GM12878 (cell line): ENCODE data around the gene COL19A1. TPM values are rescaled to one million over a fixed set of nuclear protein-coding genes. Genes with fewer than 3 reads are reported as not detected.

Experiments
- ATAC-seq: fragments of 200-7000 bp; cut with Tn5 transposase; 3 replicates; pipeline ENCODE4 v1.9.1; 2020; ENCODE audit warnings: mild to moderate bottlenecking, moderate library complexity
- BruUV-seq: library from RNA; stranded (reverse); fragments of 400-500 nt; replicated peaks from 2 replicates; lab custom pipeline; 2021; lab: Mats Ljungman, UMichigan
- CTCF ChIA-PET: fragments of 300-600 bp; sonication (Branson Sonifier 250); formaldehyde crosslinking; extraction: SDS; loops from one replicate; lab custom pipeline; 2021; ENCODE audit warnings: inconsistent platforms; lab: Yijun Ruan, JAX
- POLR2A ChIA-PET: fragments of 350-600 bp; formaldehyde crosslinking; extraction: SDS; loops from one replicate; lab custom pipeline; 2021; ENCODE audit warnings: inconsistent platforms; lab: Charles Lee
- RAD21 ChIA-PET: fragments of 300-600 bp; sonication (Branson Sonifier 250); formaldehyde crosslinking; loops from one replicate; lab custom pipeline; 2023; ENCODE audit warnings: antibody characterized with exemption; ENCODE audit not compliant: unreplicated experiment; lab: Charles Lee
- SMC1A ChIA-PET: fragments of 300-600 bp; sonication (Branson Sonifier 250); formaldehyde crosslinking; loops from one replicate; lab custom pipeline; 2023; ENCODE audit not compliant: unreplicated experiment, uncharacterized antibody; lab: Charles Lee
- DNase-seq: peaks from one replicate; pipeline ENCODE4 v3.0.0-alpha.2; 2011; ENCODE audit warnings: low read depth, low spot score
- FAIRE-seq: peaks from 3 replicates; lab custom pipeline; 2011; peaks lifted over from hg19 to GRCh38; lab: Jason Lieb, UNC
- H2AFZ ChIP-seq: 2 replicates; pipeline ENCODE4 v1.6.0; 2011; ENCODE audit warnings: low read depth, low read length, control low read depth; ENCODE audit not compliant: control insufficient read depth
- H3K27ac ChIP-seq: 2 replicates; pipeline ENCODE4 v1.5.1; 2011; ENCODE audit warnings: control low read depth; ENCODE audit not compliant: control insufficient read depth, insufficient read depth
- H3K27me3 ChIP-seq, 2 experiments: replicated peaks in 1 of 2; 2 replicates each; pipeline versions ENCODE4 v1.6.0 to v1.6.1; 2011; ENCODE audit warnings: low read length in 1 of 2; ENCODE audit not compliant: control insufficient read depth in 2 of 2, insufficient read depth in 2 of 2
- H3K36me3 ChIP-seq, 2 experiments: 2 replicates each; pipeline ENCODE4 v1.5.1; 2011; ENCODE audit warnings: low read length in 1 of 2; ENCODE audit not compliant: control insufficient read depth in 2 of 2, insufficient read depth in 2 of 2
- H3K4me1 ChIP-seq: 2 replicates; pipeline ENCODE4 v1.6.1; 2011; ENCODE audit warnings: mild to moderate bottlenecking, low read length, moderate library complexity, mixed read lengths; ENCODE audit not compliant: control insufficient read depth, insufficient read depth
- H3K4me2 ChIP-seq: 2 replicates; pipeline ENCODE4 v1.6.0; 2011; ENCODE audit warnings: control low read depth; ENCODE audit not compliant: control insufficient read depth, insufficient read depth
- H3K4me3 ChIP-seq: fragments of 200-600 bp; sonication (generic); 2 replicates; pipeline ENCODE4 v1.5.1; 2016
- H3K79me2 ChIP-seq: 2 replicates; pipeline ENCODE4 v1.6.0; 2011; ENCODE audit warnings: low read length; ENCODE audit not compliant: control insufficient read depth, insufficient read depth
- H3K9ac ChIP-seq: 2 replicates; pipeline ENCODE4 v1.8.0; 2011; ENCODE audit warnings: low read length, control low read depth, mixed read lengths; ENCODE audit not compliant: control insufficient read depth, insufficient read depth
- H3K9me3 ChIP-seq: replicated peaks from 3 replicates; pipeline ENCODE4 v1.5.1; 2011; ENCODE audit warnings: mild to moderate bottlenecking, low read length; ENCODE audit not compliant: control insufficient read depth, insufficient read depth
- H4K20me1 ChIP-seq: 2 replicates; pipeline ENCODE4 v1.6.0; 2011; ENCODE audit not compliant: control insufficient read depth, insufficient read depth
- CBX3 ChIP-seq: fragments of 200-600 bp; sonication (generic); IDR thresholded peaks from 2 replicates; pipeline ENCODE4 v1.6.1; 2016; ENCODE audit warnings: low read depth, borderline replicate concordance
- CEBPB ChIP-seq, 2 experiments: fragments of 150-350 bp in 1 of 2; IDR thresholded peaks; 2 replicates each; pipeline ENCODE4 v1.6.1; 2012 to 2014; ENCODE audit warnings: low read depth in 2 of 2, low read length in 2 of 2, borderline replicate concordance in 1 of 2, inconsistent platforms in 1 of 2
- JUND ChIP-seq: IDR thresholded peaks from 2 replicates; pipeline ENCODE4 v1.6.1; 2012; ENCODE audit warnings: low read depth, mild to moderate bottlenecking, low read length, improper control_type of control experiment, moderate library complexity
- MTA3 ChIP-seq: IDR thresholded peaks from 2 replicates; pipeline ENCODE4 v1.6.1; 2012; ENCODE audit warnings: low read length, inconsistent platforms, borderline replicate concordance
- NFIC ChIP-seq: IDR thresholded peaks from 2 replicates; pipeline ENCODE4 v1.6.1; 2012; ENCODE audit warnings: low read depth, mild to moderate bottlenecking, inconsistent platforms, low read length, moderate library complexity
- NR2C1 ChIP-seq: fragments of 450-650 bp; IDR thresholded peaks from 2 replicates; pipeline ENCODE4 v1.6.1; 2017; ENCODE audit warnings: antibody characterized with exemption, mild to moderate bottlenecking, moderate library complexity
- SREBF1 ChIP-seq: IDR thresholded peaks from 2 replicates; pipeline ENCODE4 v1.6.1; 2012; ENCODE audit warnings: mild to moderate bottlenecking, low read length
- ZNF274 ChIP-seq: IDR thresholded peaks from one replicate; pipeline ENCODE4 v1.8.0; 2011; ENCODE audit not compliant: insufficient read length, insufficient read depth
- ZNF384 ChIP-seq: IDR thresholded peaks from 2 replicates; pipeline ENCODE4 v1.6.1; 2012; ENCODE audit warnings: low read depth, mild to moderate bottlenecking, low read length, improper control_type of control experiment, borderline replicate concordance
- WGBS: methylation state at CpG from one replicate; pipeline ENCODE4 v1.1.6; 2016; ENCODE audit warnings: low lambda C conversion rate; ENCODE audit not compliant: insufficient replicate concordance, insufficient coverage; ENCODE audit errors: missing lambda C conversion rate; 5-methylcytosine and 5-hydroxymethylcytosine counted together
- in situ Hi-C: fragments of 300-500 bp; cut with MboI; formaldehyde crosslinking; loops from 9 replicates; pipeline ENCODE4 v1.14.3; 2018; ENCODE audit warnings: mixed read lengths
- intact Hi-C: fragments of 100-400 bp; cut with micrococcal nuclease; formaldehyde crosslinking; loops from one replicate; pipeline ENCODE4 v1.14.2; 2022; ENCODE audit not compliant: unreplicated experiment
- polyA plus RNA-seq, 11 experiments: library from polyadenylated mRNA; depleted of rRNA in 4 of 11; unstranded in 6 of 11; stranded (reverse) in 5 of 11; fragments of >200 nt; fragmentation: Nextera tagmentation in 4 of 11; fragmentation: Illumina TruSeq in 1 of 11; extraction: Ambion mirVana in 4 of 11; extraction: Trizol in 1 of 11; gene quantifications; 1 replicate in 1 of 11; 2 replicates in 10 of 11; pipeline versions ENCODE4 v1.2.1 to v1.2.3, GENCODE V29; 2011 to 2016; ENCODE audit warnings: inconsistent platforms in 2 of 11, missing spikeins in 2 of 11, low read depth in 1 of 11
- total RNA-seq, 4 experiments: library from RNA; depleted of rRNA in 3 of 4; stranded (reverse); fragments of >200 nt in 3 of 4; fragmentation: Illumina TruSeq in 1 of 4; extraction: Trizol in 1 of 4; gene quantifications; 2 replicates each; pipeline versions ENCODE4 v1.2.1 to v1.2.3, GENCODE V29; 2013 to 2021
- TF ChIP-seq, protein P1 (sequence below): fragments of 450-650 bp; IDR thresholded peaks from 2 replicates; pipeline ENCODE4 v1.6.1; 2017; ENCODE audit warnings: mild to moderate bottlenecking

Gene COL19A1
- total and polyA plus RNA-seq, 10 of the 15 experiments (the other 5 are each of a cell fraction or from before 2014, with no cell fraction given), result 1.1 to 13.5 (median 4.1) TPM

GRCh38 chr6:70135219-70136160 lies 269.1 kb downstream of the COL19A1 start:
- H3K9me3 ChIP-seq, result no peaks in the 10 kb centered on the region
- ChIA-PET RAD21 (interaction anchor here (1.5 kb wide), 1 partner anchor 27 kb away, joined by 5 read pairs; no protein-coding TSS in a partner anchor), POLR2A (no interaction called here), SMC1A (interaction anchor here (1.1 kb wide), 1 partner anchor 21 kb away, joined by 3 read pairs; no protein-coding TSS in a partner anchor), CTCF (interaction anchor here (0.6 to 1.7 kb wide), 5 partner anchors 21 to 339 kb away, joined by 3 to 6 read pairs (median 4); no protein-coding TSS in a partner anchor)
- H3K9ac ChIP-seq, result no peak overlapping the region
- H3K4me1 ChIP-seq, result peaks cover 18% of the 10 kb centered on the region
- H3K4me2 ChIP-seq, result no peak overlapping the region
- in situ Hi-C loops, result no loop called here
- FAIRE-seq (no peak), ATAC-seq (no peak), DNase-seq (no peak)
- H3K36me3 ChIP-seq, result peaks cover 0 to 3% of the 10 kb centered on the region in 2 experiments; a peak in 2 of 4 replicates
- no peak overlapping the region for H2AFZ ChIP-seq
- H3K27me3 ChIP-seq, result no peaks in the 10 kb centered on the region
- no peak overlapping the region for H3K4me3 ChIP-seq
- no peak overlapping the region for H3K27ac ChIP-seq
- BruUV-seq, result no TSS peak
- WGBS, result 78% methylated on average over 10 of the region's 10 CpGs
- H3K79me2 ChIP-seq, result no peaks in the 10 kb centered on the region
- no peak for TF ChIP-seq CEBPB (IDR thresholded peaks at IDR 0.05; ENCODE audit: borderline replicate concordance in 1 of 2, low read depth in 2 of 2, low read length in 2 of 2)
- H4K20me1 ChIP-seq, result no peaks in the 10 kb centered on the region
- intact Hi-C loops, result no loop called here

GRCh38 chr6:70136996-70137395 lies 270.6 kb downstream of the COL19A1 start:
- FAIRE-seq (no peak), DNase-seq (no peak), ATAC-seq (no peak)
- no peak overlapping the region for H3K9ac ChIP-seq
- no peaks in the 10 kb centered on the region for H3K9me3 ChIP-seq
- CTCF ChIA-PET, result interaction anchor here (1.0 to 1.2 kb wide), 2 partner anchors 19 to 28 kb away, joined by 3 to 4 read pairs; no protein-coding TSS in a partner anchor
- RAD21 ChIA-PET, result no interaction called here
- in situ Hi-C loops, result no loop called here
- no TSS peak for BruUV-seq
- no peaks in the 10 kb centered on the region for H3K27me3 ChIP-seq
- WGBS, result 41% methylated on average over 1 of the region's 1 CpG
- intact Hi-C loops, result no loop called here
- H3K4me1 ChIP-seq, result peaks cover 2% of the 10 kb centered on the region; the same call in 1 of the 2 replicates
- H2AFZ ChIP-seq, result no peak overlapping the region
- no peaks in the 10 kb centered on the region for H3K79me2 ChIP-seq
- H3K27ac ChIP-seq, result no peak overlapping the region
- peaks cover 0 to 3% of the 10 kb centered on the region in 2 experiments; a peak in 2 of 4 replicates for H3K36me3 ChIP-seq
- no peak overlapping the region for H3K4me3 ChIP-seq
- POLR2A ChIA-PET, result no interaction called here
- H3K4me2 ChIP-seq, result no peak overlapping the region
- H4K20me1 ChIP-seq, result no peaks in the 10 kb centered on the region
- SMC1A ChIA-PET, result interaction anchor here (1.1 kb wide), 1 partner anchor 20 kb away, joined by 4 read pairs; no protein-coding TSS in a partner anchor
- no peak for TF ChIP-seq NR2C1
- TF ChIP-seq ZNF384, result no peak
- TF ChIP-seq SREBF1, result no peak
- TF ChIP-seq ZNF274, result no peak
- no peak for TF ChIP-seq MTA3
- no peak for TF ChIP-seq NFIC
- TF ChIP-seq, protein P1, sequence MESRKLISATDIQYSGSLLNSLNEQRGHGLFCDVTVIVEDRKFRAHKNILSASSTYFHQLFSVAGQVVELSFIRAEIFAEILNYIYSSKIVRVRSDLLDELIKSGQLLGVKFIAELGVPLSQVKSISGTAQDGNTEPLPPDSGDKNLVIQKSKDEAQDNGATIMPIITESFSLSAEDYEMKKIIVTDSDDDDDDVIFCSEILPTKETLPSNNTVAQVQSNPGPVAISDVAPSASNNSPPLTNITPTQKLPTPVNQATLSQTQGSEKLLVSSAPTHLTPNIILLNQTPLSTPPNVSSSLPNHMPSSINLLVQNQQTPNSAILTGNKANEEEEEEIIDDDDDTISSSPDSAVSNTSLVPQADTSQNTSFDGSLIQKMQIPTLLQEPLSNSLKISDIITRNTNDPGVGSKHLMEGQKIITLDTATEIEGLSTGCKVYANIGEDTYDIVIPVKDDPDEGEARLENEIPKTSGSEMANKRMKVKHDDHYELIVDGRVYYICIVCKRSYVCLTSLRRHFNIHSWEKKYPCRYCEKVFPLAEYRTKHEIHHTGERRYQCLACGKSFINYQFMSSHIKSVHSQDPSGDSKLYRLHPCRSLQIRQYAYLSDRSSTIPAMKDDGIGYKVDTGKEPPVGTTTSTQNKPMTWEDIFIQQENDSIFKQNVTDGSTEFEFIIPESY, result no peak
- TF ChIP-seq JUND, result no peak
- TF ChIP-seq CBX3, result no peak
